Mucosa of stomach (tissue), 1 donor: ENCODE results near the gene USP35.

Experiments
- H3K27me3 ChIP-seq: one replicate; pipeline ENCODE4 v1.7.0; 2013; ENCODE audit warnings: mild to moderate bottlenecking, low read length; ENCODE audit not compliant: control insufficient read depth, insufficient read depth
- H3K36me3 ChIP-seq: one replicate; pipeline ENCODE4 v1.7.0; 2013; ENCODE audit warnings: low read length; ENCODE audit not compliant: control insufficient read depth, insufficient read depth
- H3K4me1 ChIP-seq: one replicate; pipeline ENCODE4 v1.7.0; 2013; ENCODE audit warnings: mild to moderate bottlenecking, low read length; ENCODE audit not compliant: control insufficient read depth, insufficient read depth
- H3K4me3 ChIP-seq: one replicate; pipeline ENCODE4 v1.7.0; 2013; ENCODE audit warnings: low read length
- H3K9ac ChIP-seq: one replicate; pipeline ENCODE4 v1.7.0; 2013; ENCODE audit warnings: mild to moderate bottlenecking, low read length, moderate library complexity
- H3K9me3 ChIP-seq: one replicate; pipeline ENCODE4 v1.7.0; 2013; ENCODE audit warnings: mild to moderate bottlenecking, low read length, moderate library complexity; ENCODE audit not compliant: control insufficient read depth
- donor health status: Pancreatic carcinoma.

USP35 gene

DNA sequence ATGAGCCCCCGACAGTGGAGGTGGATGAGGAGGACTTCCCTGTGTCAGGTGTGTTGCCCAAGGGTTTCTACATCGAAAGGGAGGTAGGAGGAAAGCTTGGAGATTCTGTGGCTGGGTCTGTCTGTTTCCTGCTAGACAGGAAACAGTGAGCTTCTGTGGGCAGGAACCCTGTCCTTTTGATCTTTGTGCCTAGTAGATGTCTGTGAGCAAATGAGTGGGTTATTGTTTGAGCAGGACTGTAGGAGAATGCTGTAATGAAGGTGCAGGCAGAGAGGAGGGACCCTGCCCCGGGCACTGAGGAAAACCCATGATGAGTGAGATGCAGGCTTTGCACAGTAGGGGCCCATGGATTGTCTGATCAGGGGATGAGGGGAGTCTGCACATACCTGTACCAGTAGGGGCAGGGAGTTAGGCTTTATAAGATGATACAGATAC lies 14.0 kb downstream of the USP35 start:
- H3K9ac ChIP-seq: no peak overlapping the region
- no peak overlapping the region for H3K4me3 ChIP-seq
- no peaks in the 10 kb centered on the region for H3K36me3 ChIP-seq
- no peaks in the 10 kb centered on the region for H3K4me1 ChIP-seq
- H3K27me3 ChIP-seq: no peaks in the 10 kb centered on the region
- H3K9me3 ChIP-seq: no peaks in the 10 kb centered on the region

DNA sequence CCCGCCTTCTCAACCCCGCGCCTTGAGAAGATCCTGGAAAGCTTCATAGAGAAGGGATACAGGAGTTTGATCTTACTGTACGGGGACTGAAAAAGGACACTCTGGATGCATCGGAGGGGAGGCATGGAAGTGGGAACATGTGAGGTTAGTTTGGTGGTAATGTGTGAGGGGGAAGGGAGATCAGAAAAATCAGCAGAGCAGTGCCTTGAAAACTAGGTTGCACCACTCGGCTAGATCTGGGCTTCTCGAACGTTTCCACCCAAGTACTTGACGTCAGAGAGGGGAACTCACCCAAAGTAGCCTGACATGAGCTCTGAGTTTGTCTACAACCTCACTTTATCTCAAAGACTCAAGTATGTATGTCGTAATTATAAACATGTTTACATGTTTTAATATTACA lies 14.5 kb downstream of the USP35 start:
- H3K4me1 ChIP-seq: no peaks in the 10 kb centered on the region
- H3K27me3 ChIP-seq: no peaks in the 10 kb centered on the region
- H3K9me3 ChIP-seq: no peaks in the 10 kb centered on the region
- H3K4me3 ChIP-seq: no peak overlapping the region
- no peak overlapping the region for H3K9ac ChIP-seq
- no peaks in the 10 kb centered on the region for H3K36me3 ChIP-seq

DNA sequence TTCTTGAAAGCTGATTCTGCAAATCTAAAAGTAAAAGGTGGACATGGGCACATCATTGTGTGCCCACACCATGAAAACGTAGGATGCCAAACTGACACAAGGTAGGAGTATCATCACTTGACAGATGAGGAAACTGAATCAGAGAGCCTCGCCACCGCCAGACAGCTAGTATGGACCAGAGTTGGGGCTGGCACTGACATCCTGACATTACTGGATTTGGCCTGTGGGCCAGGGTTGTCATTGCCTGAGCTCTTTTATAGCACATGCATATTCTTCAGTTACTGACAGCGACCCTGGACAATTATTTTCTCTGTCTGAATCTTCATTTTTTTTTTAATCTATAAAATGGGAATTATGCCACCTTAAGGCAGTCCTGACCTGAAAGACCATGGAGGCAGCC lies 16.5 kb downstream of the USP35 start:
- H3K36me3 ChIP-seq: no peaks in the 10 kb centered on the region

DNA sequence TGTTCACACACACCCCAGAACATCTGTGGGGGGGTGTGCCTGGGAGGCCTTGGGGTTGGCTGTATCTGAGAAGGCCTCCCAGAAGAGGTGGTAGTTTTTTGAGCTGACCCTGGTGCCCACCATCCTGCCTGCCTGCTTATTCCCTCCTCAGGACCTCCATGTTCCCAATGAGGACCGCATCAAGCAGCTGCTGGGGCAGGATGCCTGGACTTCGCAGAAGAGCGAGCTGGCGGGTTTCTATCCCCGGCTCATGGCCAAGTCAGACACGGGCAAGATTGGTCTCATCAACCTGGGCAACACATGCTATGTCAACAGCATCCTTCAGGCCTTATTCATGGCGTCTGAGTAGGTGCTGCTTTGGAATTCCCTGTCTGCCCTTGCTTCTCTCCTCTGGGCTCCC lies 17.0 kb downstream of the USP35 start:
- Histone ChIP-seq H3K27me3 (no peaks in the 10 kb centered on the region), H3K9ac (no peak overlapping the region), H3K9me3 (no peaks in the 10 kb centered on the region), H3K4me3 (no peak overlapping the region), H3K36me3 (no peaks in the 10 kb centered on the region), H3K4me1 (no peaks in the 10 kb centered on the region)

More for the DNA sequence above, 16.5 kb downstream of the USP35 start:
- Histone ChIP-seq H3K4me3 (no peak overlapping the region), H3K9me3 (no peaks in the 10 kb centered on the region), H3K27me3 (no peaks in the 10 kb centered on the region), H3K9ac (no peak overlapping the region), H3K4me1 (no peaks in the 10 kb centered on the region)

DNA sequence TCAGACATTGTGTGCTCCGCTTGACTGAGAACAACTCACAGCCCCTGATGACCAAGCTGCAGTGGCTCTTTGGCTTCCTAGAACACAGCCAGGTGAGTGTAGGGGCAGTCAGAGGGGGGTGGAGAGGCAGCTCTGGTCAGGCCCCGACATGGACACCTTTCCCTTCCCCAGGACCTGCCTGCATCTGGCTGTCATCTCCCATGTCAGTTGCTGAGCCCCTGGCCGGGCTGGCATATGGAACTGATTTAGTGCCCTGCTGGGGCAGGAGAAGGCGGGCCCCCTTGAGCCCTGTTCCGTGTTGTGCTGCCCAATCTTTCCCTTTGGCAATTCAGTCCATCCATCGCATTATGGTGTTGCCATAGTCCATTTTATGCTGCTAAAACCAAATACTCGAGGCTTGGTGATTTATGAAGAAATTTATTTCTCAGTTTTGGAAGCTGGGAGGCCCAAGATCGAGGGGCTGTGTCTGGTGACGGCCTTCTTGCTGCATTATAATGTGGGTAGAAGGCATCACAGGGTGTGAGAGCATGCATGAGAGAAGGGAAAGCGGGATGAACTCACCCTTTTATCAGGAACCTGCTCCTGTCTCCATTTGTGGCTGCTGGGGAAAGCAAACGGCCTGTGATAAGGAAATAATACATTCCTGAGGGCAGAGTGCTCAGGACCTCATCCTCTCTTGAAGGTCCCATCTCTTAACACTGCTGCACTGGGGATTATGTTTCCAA lies 19.0 kb downstream of the USP35 start:
- Histone ChIP-seq H3K4me1 (no peaks in the 10 kb centered on the region), H3K9ac (no peak overlapping the region), H3K9me3 (no peaks in the 10 kb centered on the region), H3K27me3 (no peaks in the 10 kb centered on the region), H3K36me3 (no peaks in the 10 kb centered on the region), H3K4me3 (no peak overlapping the region)

DNA sequence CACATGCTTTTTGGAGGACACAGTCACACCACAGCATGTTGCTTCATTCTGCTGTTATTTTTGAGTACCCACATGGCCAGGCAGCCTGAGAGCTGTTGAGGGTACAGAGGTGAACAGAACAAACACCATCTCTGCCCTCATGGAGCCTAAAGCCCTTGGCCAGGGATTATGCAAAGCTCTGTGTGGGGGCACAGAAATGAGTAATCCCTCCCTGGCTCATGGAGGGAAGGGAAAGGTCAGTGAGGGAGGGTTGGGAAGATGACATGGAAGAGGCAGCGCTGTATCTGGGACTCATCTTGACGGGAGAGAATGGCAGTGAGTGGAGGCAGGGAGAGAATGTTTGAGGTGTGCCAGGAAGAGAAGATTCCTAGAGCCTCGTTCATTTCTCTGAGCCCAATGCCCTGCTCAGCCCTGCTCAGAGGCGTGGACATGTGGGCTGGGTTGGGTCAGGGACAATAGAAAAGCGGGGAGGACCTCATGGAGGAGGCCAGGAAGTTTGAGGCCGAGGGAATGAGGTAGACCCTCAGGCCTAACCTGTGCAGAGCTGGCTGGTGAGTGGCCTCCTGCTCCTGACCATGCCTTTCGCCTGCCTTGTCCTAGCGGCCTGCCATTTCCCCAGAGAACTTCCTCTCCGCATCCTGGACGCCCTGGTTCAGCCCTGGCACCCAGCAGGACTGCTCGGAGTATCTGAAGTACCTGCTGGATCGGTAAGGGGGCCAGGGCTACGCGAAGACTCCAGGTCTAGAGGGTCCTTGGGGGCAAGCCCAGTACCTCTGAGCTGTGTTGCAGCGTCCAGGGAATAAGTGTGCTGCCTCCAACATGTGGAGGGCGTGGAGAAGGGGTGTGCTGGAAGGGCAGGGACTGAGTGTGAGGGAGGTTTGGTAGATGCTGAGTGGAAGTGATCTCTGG lies 19.8 kb downstream of the USP35 start:
- Histone ChIP-seq H3K9ac (no peak overlapping the region), H3K27me3 (no peaks in the 10 kb centered on the region), H3K4me1 (no peaks in the 10 kb centered on the region), H3K9me3 (no peaks in the 10 kb centered on the region), H3K4me3 (no peak overlapping the region), H3K36me3 (no peaks in the 10 kb centered on the region)

DNA sequence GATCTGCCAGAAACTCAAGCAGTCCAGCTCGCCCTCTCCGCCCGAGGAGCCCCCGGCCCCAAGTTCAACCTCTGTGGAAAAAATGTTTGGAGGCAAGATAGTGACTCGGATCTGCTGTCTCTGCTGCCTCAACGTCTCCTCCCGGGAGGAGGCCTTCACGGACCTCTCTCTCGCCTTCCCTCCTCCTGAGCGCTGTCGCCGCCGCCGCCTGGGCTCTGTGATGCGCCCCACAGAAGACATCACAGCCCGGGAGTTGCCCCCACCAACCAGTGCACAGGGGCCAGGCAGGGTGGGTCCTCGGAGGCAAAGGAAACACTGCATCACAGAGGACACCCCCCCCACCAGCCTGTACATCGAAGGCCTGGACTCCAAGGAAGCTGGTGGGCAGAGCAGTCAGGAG lies 20.8 kb downstream of the USP35 start:
- H3K36me3 ChIP-seq: no peaks in the 10 kb centered on the region
- no peak overlapping the region for H3K4me3 ChIP-seq
- no peaks in the 10 kb centered on the region for H3K4me1 ChIP-seq
- no peak overlapping the region for H3K9ac ChIP-seq
- no peaks in the 10 kb centered on the region for H3K9me3 ChIP-seq
- no peaks in the 10 kb centered on the region for H3K27me3 ChIP-seq

DNA sequence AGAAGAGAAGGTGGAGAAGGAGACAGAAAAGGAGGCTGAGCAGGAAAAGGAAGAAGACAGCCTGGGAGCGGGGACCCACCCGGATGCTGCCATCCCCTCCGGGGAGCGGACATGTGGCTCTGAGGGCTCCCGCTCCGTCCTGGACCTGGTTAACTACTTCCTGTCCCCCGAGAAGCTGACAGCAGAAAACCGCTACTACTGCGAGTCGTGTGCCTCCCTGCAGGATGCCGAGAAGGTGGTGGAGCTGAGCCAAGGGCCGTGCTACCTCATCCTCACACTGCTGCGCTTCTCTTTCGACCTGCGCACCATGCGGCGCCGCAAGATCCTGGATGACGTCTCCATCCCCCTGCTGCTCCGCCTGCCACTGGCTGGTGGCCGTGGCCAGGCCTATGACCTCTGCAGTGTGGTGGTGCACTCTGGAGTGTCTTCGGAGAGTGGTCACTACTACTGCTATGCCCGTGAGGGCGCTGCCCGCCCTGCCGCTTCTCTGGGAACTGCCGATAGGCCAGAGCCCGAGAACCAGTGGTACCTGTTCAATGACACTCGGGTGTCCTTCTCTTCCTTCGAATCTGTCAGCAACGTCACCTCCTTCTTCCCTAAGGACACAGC lies 21.4 kb downstream of the USP35 start:
- no peak overlapping the region for H3K9ac ChIP-seq
- H3K4me1 ChIP-seq: no peaks in the 10 kb centered on the region
- no peaks in the 10 kb centered on the region for H3K9me3 ChIP-seq
- H3K4me3 ChIP-seq: no peak overlapping the region
- H3K27me3 ChIP-seq: no peaks in the 10 kb centered on the region
- H3K36me3 ChIP-seq: no peaks in the 10 kb centered on the region

DNA sequence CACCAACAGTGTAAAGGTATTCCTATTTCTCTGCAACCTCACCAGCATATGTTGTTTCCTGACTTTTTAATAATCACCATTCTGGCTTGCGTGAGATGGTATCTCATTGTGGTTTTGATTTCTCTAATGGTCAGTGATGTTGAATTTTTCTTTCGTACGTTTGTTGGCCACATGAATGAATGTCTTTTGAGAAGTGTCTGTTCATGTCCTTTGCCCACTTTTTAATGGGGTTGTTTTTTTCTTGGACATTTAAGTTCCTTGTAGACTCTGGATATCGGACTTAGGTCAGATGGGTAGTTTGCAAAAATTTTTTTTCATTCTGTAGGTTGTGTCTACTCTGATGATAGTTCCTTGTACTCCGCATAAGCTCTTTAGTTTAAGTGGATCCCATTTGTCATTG lies 22.8 kb downstream of the USP35 start:
- Histone ChIP-seq H3K9me3 (no peaks in the 10 kb centered on the region), H3K9ac (no peak overlapping the region), H3K36me3 (no peaks in the 10 kb centered on the region), H3K27me3 (no peaks in the 10 kb centered on the region), H3K4me3 (no peak overlapping the region), H3K4me1 (no peaks in the 10 kb centered on the region)

DNA sequence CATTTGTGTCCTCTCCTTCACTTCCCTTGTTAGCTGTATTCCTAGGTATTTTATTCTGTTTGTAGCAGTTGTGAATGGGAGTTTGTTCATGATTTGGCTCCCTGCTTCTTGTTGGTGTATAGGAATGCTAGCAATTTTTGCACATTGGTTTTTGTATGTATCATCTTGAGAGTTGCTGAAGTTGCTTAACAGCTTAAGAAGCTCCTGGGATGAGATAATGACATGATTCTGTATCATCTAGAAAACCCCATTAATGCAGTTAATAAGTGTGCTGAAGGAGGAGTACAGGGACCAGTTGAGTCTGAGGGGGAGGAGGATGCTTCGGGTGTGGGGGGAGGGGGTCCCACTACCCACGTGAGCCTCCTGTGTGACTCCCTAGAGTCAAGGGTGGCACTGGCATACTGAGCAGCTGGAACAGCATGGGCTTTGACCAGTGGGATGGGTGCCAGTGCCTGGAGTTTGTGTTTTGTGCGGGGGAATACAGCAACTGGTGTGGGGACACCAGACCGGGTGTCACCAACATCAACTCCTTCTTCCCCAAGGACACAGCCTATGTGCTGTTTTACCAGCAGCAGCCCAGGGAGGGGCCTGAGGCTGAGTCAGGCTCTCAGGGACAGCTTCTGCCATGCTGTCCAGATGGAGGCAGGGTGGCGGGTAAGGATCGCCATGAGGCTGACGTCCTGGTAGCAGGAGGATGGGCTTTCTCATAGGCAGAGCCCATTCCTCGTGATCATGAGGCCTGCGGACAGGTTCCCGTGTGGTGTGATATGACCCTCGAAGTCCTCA lies 24.1 kb downstream of the USP35 start:
- Histone ChIP-seq H3K9ac (no peak overlapping the region), H3K36me3 (no peaks in the 10 kb centered on the region), H3K9me3 (no peaks in the 10 kb centered on the region), H3K27me3 (no peaks in the 10 kb centered on the region), H3K4me3 (no peak overlapping the region), H3K4me1 (no peaks in the 10 kb centered on the region)

DNA sequence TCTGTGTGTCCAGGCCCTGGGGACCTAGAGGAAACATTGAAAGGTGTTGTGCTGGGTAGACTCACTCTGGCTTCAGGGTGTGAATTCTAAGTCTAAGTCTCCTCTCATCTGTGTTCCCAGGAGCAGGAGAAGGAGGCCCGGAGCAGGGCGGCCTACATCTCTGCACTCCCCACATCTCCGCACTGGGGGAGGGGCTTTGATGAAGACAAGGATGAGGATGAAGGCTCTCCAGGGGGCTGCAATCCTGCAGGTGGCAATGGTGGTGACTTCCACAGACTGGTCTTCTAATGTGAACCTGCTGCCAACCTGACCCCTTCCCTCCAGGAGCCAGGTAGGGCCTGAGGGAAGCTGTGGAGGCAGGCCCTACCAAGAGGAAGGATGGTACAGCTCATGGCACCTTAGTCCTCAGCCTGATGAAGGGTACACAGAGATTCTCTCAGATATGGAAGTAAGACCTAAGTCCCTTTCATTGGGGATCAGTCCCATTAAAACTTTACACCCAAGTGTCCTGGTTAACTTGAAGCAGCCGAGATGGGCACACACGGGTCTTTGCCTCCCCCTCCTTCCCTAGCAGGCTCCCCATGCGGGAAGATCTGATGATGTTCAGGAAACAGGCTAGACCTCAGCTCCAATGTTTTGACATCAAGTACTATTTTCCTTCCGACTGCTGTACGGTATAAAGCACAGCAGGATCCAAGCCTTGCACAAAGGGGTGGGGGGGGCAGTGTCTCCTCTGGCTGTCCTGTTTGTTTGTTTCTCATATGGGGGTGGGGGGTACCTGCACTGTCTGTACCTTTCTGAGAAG lies 25.0 kb downstream of the USP35 start:
- Histone ChIP-seq H3K9me3 (no peaks in the 10 kb centered on the region), H3K4me1 (no peaks in the 10 kb centered on the region), H3K36me3 (no peaks in the 10 kb centered on the region), H3K9ac (no peak overlapping the region), H3K27me3 (no peaks in the 10 kb centered on the region), H3K4me3 (no peak overlapping the region)
